ENCODE measurements around the gene IL19.

GRCh38 chr1:206803221-206803730 is 32.7 kb downstream of the IL19 start:
- TF ChIP-seq TP53 (CRISPR knock-in tag; IDR thresholded peaks at IDR 0.05) (no peak), TEAD4 (CRISPR knock-in tag; IDR thresholded peaks at IDR 0.05) (no peak), HMGXB4 (CRISPR knock-in tag; IDR thresholded peaks at IDR 0.05) (no peak), NFYB (CRISPR knock-in tag; conservative IDR thresholded peaks at IDR 0.05; ENCODE audit: low read depth) (no peak), CTCF (IDR thresholded peaks at IDR 0.05) (no peak), ATF3 (CRISPR knock-in tag; conservative IDR thresholded peaks at IDR 0.05) (no peak), ATF1 (CRISPR knock-in tag; IDR thresholded peaks at IDR 0.05) (no peak), CBFB (CRISPR knock-in tag; IDR thresholded peaks at IDR 0.05; ENCODE audit: low read depth) (no peak), CREB1 (CRISPR knock-in tag; IDR thresholded peaks at IDR 0.05) (no peak), ZBTB21 (CRISPR knock-in tag; IDR thresholded peaks at IDR 0.05; ENCODE audit: borderline replicate concordance) (no peak), FOXP1 (CRISPR knock-in tag; IDR thresholded peaks at IDR 0.05; ENCODE audit: borderline replicate concordance) (no peak), CREM (CRISPR knock-in tag; IDR thresholded peaks at IDR 0.05) (no peak), ZNF423 (CRISPR knock-in tag; IDR thresholded peaks at IDR 0.05) (no peak), JUN (CRISPR knock-in tag; IDR thresholded peaks at IDR 0.05) (no peak)

Measured in WTC11 (cell line).